DND-41 (cell line): ENCODE data around the gene PRRC2B.
"Not testable (repeated sequence)": the region's sequence is repeated elsewhere in the genome, so short reads cannot be mapped to it uniquely, and the experiment has no call there.

Experiments used
- ATAC-seq: fragments of 200-7000 bp; cut with Tn5 transposase; 3 replicates; pipeline ENCODE4 v1.9.1; 2021; ENCODE audit warnings: low read depth; ENCODE audit not compliant: insufficient read depth
- DNase-seq: peaks from one replicate; pipeline ENCODE4 v3.0.0-alpha.2; 2020
- H2AFZ ChIP-seq: 2 replicates; pipeline ENCODE4 v1.6.0; 2012; ENCODE audit warnings: low read depth, low read length
- H3K27ac ChIP-seq: 2 replicates; pipeline ENCODE4 v1.5.1; 2012; ENCODE audit warnings: low read length, inconsistent platforms
- H3K27me3 ChIP-seq: fragments of 200-600 bp; sonication (generic); 2 replicates; pipeline ENCODE4 v1.6.0; 2012; ENCODE audit warnings: low read length, mild to moderate bottlenecking, inconsistent platforms; ENCODE audit not compliant: insufficient read depth, poor library complexity
- H3K36me3 ChIP-seq: 2 replicates; pipeline ENCODE4 v1.5.1; 2012; ENCODE audit warnings: low read length, inconsistent platforms; ENCODE audit not compliant: insufficient read depth
- H3K4me1 ChIP-seq: 2 replicates; pipeline ENCODE4 v1.5.1; 2012; ENCODE audit warnings: mild to moderate bottlenecking, low read length; ENCODE audit not compliant: insufficient read depth
- H3K4me2 ChIP-seq: 2 replicates; pipeline ENCODE4 v1.6.0; 2012; ENCODE audit warnings: mild to moderate bottlenecking, moderate library complexity, low read length, inconsistent platforms; ENCODE audit not compliant: insufficient read depth
- H3K4me3 ChIP-seq, 2 experiments: fragments of 200-600 bp in 1 of 2; shearing (Covaris generic) in 1 of 2; 2 replicates each; pipeline ENCODE4 v1.5.1; 2012 to 2016; ENCODE audit warnings: inconsistent platforms in 2 of 2, low read length in 2 of 2, mild to moderate bottlenecking in 2 of 2, low read depth in 1 of 2, moderate library complexity in 1 of 2
- H3K79me2 ChIP-seq: 2 replicates; pipeline ENCODE4 v1.6.0; 2012; ENCODE audit warnings: low read length, inconsistent platforms; ENCODE audit not compliant: insufficient read depth
- H3K9ac ChIP-seq: 2 replicates; pipeline ENCODE4 v1.6.0; 2012; ENCODE audit warnings: low read depth, mild to moderate bottlenecking, inconsistent platforms, low read length, moderate library complexity
- H3K9me3 ChIP-seq: 2 replicates; pipeline ENCODE4 v1.5.1; 2012; ENCODE audit warnings: low read length, moderate library complexity, mild to moderate bottlenecking, inconsistent platforms; ENCODE audit not compliant: insufficient read depth, severe bottlenecking
- H4K20me1 ChIP-seq: 2 replicates; pipeline ENCODE4 v1.6.0; 2012; ENCODE audit warnings: low read length; ENCODE audit not compliant: insufficient read depth
- CTCF ChIP-seq: IDR thresholded peaks from 2 replicates; pipeline ENCODE4 v1.5.1; 2012; ENCODE audit warnings: borderline replicate concordance, low read length, moderate library complexity, mild to moderate bottlenecking; ENCODE audit not compliant: poor library complexity, severe bottlenecking; ENCODE audit errors: extremely low read depth
- EZH2 ChIP-seq: IDR thresholded peaks from 3 replicates; pipeline ENCODE4 v1.6.1; 2012; ENCODE audit warnings: borderline replicate concordance, low read depth, mild to moderate bottlenecking, moderate library complexity, low read length, inconsistent platforms; ENCODE audit not compliant: severe bottlenecking

The PRRC2B gene

GRCh38 chr9:131546336-131547084 is 152.6 kb downstream of the PRRC2B start:
- Histone ChIP-seq H3K9ac (no peak overlapping the region), H3K27me3 (no peaks in the 10 kb centered on the region), H3K36me3 (no peaks in the 10 kb centered on the region), H3K4me1 (no peaks in the 10 kb centered on the region), H3K4me3 (no peak overlapping the region), H2AFZ (no peak overlapping the region), H3K9me3 (peaks cover 6% of the 10 kb centered on the region), H4K20me1 (no peaks in the 10 kb centered on the region), H3K79me2 (no peaks in the 10 kb centered on the region), H3K4me2 (no peak overlapping the region), H3K27ac (no peak overlapping the region)
- TF ChIP-seq EZH2, result no peak
- no peak for TF ChIP-seq CTCF
- no peak for ATAC-seq
- DNase-seq, result no peak

- H3K9ac ChIP-seq, H3K79me2 ChIP-seq, H3K4me1 ChIP-seq, DNase-seq, ATAC-seq, H3K4me2 ChIP-seq, H3K27ac ChIP-seq, H3K9me3 ChIP-seq, H3K27me3 ChIP-seq, H2AFZ ChIP-seq, H3K4me3 ChIP-seq, H3K36me3 ChIP-seq, H4K20me1 ChIP-seq: not testable (repeated sequence)
Measured at GRCh38 chr9:131549186-131549585, 155.3 kb downstream of the PRRC2B start.
